Astrocyte of the spinal cord (primary cell): ENCODE measurements around the gene SFXN3.

Source experiments
- DNase-seq: peaks from one replicate; pipeline ENCODE4 v3.0.0; 2011; ENCODE audit warnings: low read depth, low spot score
- H3K4me3 ChIP-seq: 2 replicates; pipeline ENCODE4 v1.5.1; 2011; ENCODE audit warnings: low read depth, mild to moderate bottlenecking, low read length, moderate library complexity
- in situ Hi-C: cut with HindIII; loops from 2 replicates; pipeline ENCODE4 v1.10.0; 2017; ENCODE audit warnings: low sequenced_read_pairs
- TF ChIP-seq, protein P1 (sequence below): IDR thresholded peaks from 2 replicates; pipeline ENCODE4 v1.5.1; 2012; ENCODE audit warnings: low read depth, mild to moderate bottlenecking, low read length, inconsistent platforms

SFXN3 gene

DNA sequence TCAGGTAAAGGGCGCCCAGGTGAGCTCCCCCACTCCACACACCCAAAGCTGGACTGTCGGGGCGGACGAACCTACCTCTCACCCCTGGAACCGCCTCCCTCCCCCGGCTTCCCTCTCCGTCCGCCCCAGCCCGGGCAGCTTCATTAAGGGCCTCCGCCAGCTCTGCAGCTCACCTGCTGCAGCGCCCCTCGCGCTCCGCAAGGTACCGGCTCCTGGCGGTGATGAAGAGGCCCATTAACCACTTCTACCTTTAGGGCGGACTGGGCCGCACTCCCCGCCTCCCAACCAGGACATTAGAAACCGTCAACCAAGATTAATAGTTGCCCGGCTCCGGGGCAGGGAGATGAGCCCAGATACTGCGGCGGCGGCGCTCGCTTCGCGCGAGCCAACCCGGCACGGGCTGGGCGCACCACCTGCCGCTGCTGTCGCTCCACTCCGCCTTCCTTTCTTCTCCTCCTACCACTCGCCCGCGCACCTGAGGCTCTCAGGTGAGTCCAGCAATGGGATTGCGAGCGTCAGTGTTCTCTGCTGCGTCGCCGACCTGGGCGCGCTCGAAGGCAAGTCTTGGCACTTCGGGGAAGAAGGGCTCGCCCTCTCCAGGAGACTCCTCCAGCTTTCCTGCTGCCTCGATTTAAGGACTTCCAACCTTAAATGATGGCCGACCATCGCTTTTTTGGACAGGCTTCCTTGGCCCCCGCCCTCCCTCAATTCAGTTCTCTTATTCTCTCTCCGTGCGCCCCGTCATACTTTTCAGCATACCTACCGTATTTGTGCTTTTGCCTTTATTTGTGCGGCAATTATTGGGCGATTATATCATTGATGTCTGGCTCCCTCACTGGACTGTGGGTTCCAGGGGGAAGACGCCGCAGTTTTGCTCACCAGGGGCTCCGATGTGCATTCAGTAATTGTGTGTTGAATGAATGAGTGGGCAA is 17.2 kb downstream of the SFXN3 start:
- no peak overlapping the region for H3K4me3 ChIP-seq
- in situ Hi-C loops = no loop called here
- DNase-seq = no peak
- TF ChIP-seq, protein P1, sequence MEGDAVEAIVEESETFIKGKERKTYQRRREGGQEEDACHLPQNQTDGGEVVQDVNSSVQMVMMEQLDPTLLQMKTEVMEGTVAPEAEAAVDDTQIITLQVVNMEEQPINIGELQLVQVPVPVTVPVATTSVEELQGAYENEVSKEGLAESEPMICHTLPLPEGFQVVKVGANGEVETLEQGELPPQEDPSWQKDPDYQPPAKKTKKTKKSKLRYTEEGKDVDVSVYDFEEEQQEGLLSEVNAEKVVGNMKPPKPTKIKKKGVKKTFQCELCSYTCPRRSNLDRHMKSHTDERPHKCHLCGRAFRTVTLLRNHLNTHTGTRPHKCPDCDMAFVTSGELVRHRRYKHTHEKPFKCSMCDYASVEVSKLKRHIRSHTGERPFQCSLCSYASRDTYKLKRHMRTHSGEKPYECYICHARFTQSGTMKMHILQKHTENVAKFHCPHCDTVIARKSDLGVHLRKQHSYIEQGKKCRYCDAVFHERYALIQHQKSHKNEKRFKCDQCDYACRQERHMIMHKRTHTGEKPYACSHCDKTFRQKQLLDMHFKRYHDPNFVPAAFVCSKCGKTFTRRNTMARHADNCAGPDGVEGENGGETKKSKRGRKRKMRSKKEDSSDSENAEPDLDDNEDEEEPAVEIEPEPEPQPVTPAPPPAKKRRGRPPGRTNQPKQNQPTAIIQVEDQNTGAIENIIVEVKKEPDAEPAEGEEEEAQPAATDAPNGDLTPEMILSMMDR = peak; percentile 8

- H3K4me3 ChIP-seq = peak overlapping the region; percentile 10
- TF ChIP-seq, protein P1 = peak; percentile 82
- in situ Hi-C loops = no loop called here
- DNase-seq = peak; percentile 54
Measured at GRCh38 chr10:101050208-101051069, 19.4 kb downstream of the SFXN3 start.

- DNase-seq = peak; percentile 69
- TF ChIP-seq, protein P1 = no peak
- in situ Hi-C loops = no loop called here
- no peak overlapping the region for H3K4me3 ChIP-seq
Measured at GRCh38 chr10:101052285-101052684, 21.3 kb downstream of the SFXN3 start.

GRCh38 chr10:101053516-101053915 is 22.5 kb downstream of the SFXN3 start:
- in situ Hi-C loops = no loop called here
- DNase-seq = no peak
- H3K4me3 ChIP-seq = no peak overlapping the region
- TF ChIP-seq, protein P1 = no peak

DNA sequence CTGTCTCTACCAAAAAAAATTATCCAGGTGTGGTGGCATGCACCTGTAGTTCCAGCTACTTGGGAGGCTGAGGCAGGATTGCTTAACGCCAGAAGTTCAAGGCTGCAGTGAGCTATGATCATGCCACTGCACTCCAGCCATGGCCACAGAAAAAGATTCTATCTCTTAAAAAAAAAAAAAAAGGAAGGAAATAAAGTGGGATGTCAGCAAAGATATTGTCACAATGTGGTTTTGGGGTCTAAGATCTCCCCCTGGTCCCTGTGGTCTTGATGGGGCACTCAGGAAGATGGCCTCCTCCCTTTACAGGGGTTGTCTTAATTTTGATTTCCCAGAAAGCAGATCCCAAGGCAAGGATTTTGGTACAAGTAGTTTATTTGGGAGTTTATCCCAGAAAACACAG is 23.3 kb downstream of the SFXN3 start:
- H3K4me3 ChIP-seq = no peak overlapping the region
- in situ Hi-C loops = no loop called here
- no peak for DNase-seq
- TF ChIP-seq, protein P1 = no peak

DNA sequence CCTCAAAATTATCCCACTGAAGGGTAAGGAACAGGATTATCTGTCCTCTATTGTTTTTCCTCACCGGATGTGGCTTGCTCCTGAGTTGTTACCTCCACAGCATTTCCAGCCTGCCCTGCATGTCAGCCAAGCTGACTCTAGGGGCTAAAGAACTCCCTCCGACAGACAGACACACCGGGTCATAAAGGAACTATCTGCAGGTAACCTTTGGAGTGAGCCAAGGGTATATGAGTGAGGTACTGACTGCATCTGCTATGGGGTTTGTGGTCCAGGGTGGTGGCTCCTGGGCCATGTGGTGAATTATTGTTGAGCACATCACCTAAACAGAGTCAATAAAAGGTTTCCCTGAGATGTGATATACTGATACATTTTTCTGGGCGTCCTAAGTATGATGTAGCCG is 23.8 kb downstream of the SFXN3 start:
- TF ChIP-seq, protein P1 = no peak
- no peak for DNase-seq
- H3K4me3 ChIP-seq = no peak overlapping the region
- in situ Hi-C loops = no loop called here
